OCI-LY7 (cell line): Measurements from ENCODE around the gene GRID1. TPM values are rescaled to one million over a fixed set of nuclear protein-coding genes. Genes with fewer than 3 reads are reported as not detected.
A peak's percentile ranks its signal among the peaks of the same experiment; 100 is the strongest.

Experiments
- BruUV-seq: library from RNA; stranded (reverse); fragments of 400-500 nt; replicated peaks from 2 replicates; lab custom pipeline; 2021; lab: Mats Ljungman, UMichigan
- CTCF ChIA-PET: fragments of 300-600 bp; sonication (Branson Sonifier 250); formaldehyde crosslinking; loops from one replicate; lab custom pipeline; 2022; ENCODE audit warnings: antibody characterized with exemption; ENCODE audit not compliant: unreplicated experiment; lab: Charles Lee
- POLR2A ChIA-PET: fragments of 300-600 bp; sonication (Branson Sonifier 250); formaldehyde crosslinking; loops from one replicate; lab custom pipeline; 2022; ENCODE audit warnings: antibody characterized with exemption; lab: Charles Lee
- DNase-seq: peaks from one replicate; pipeline ENCODE4 v3.0.0-alpha.2; 2015; ENCODE audit warnings: low spot score
- H2AFZ ChIP-seq: fragments of 200-600 bp; sonication (generic), shearing (Covaris generic); 2 replicates; pipeline ENCODE4 v1.6.1; 2014; ENCODE audit warnings: mild to moderate bottlenecking, antibody characterized with exemption, low read length, moderate library complexity
- H3K27ac ChIP-seq: fragments of 200-600 bp; sonication (generic); 2 replicates; pipeline ENCODE4 v1.5.1; 2014; ENCODE audit warnings: mixed run types, low read depth, mild to moderate bottlenecking, moderate library complexity, low read length, inconsistent platforms; ENCODE audit not compliant: poor library complexity, severe bottlenecking
- H3K36me3 ChIP-seq: fragments of 200-600 bp; sonication (generic); 2 replicates; pipeline ENCODE4 v1.6.1; 2014; ENCODE audit warnings: mild to moderate bottlenecking, antibody characterized with exemption, low read length, moderate library complexity, mixed read lengths; ENCODE audit not compliant: insufficient read depth
- H3K4me1 ChIP-seq: fragments of 200-600 bp; sonication (generic); 2 replicates; pipeline ENCODE4 v1.5.1; 2014; ENCODE audit warnings: mild to moderate bottlenecking, low read length; ENCODE audit not compliant: insufficient read depth, poor library complexity, severe bottlenecking
- H3K4me2 ChIP-seq: fragments of 200-600 bp; sonication (generic); 2 replicates; pipeline ENCODE4 v1.6.1; 2014; ENCODE audit warnings: mild to moderate bottlenecking, low read length
- H3K4me3 ChIP-seq: fragments of 200-600 bp; sonication (generic); 2 replicates; pipeline ENCODE4 v1.5.1; 2014; ENCODE audit warnings: mild to moderate bottlenecking, low read depth, low read length; ENCODE audit not compliant: poor library complexity, severe bottlenecking
- H3K79me2 ChIP-seq: fragments of 200-600 bp; sonication (generic); 2 replicates; pipeline ENCODE4 v1.6.1; 2016; ENCODE audit warnings: low read depth, mild to moderate bottlenecking, low read length, moderate library complexity, mixed read lengths; ENCODE audit not compliant: insufficient read depth
- H3K9me2 ChIP-seq: fragments of 200-600 bp; sonication (generic); 2 replicates; pipeline ENCODE4 v1.6.1; 2016; ENCODE audit warnings: mild to moderate bottlenecking, low read length, mixed read lengths; ENCODE audit not compliant: insufficient read depth
- H3K9me3 ChIP-seq: fragments of 200-600 bp; sonication (generic); 2 replicates; pipeline ENCODE4 v1.6.1; 2014; ENCODE audit warnings: mild to moderate bottlenecking, mixed run types, low read length, mixed read lengths
- H4K20me1 ChIP-seq: fragments of 200-600 bp; sonication (generic); 2 replicates; pipeline ENCODE4 v1.6.1; 2014; ENCODE audit warnings: mild to moderate bottlenecking, antibody characterized with exemption, low read length, moderate library complexity, mixed read lengths; ENCODE audit not compliant: insufficient read depth
- CTCF ChIP-seq: fragments of 200-600 bp; sonication (generic); conservative IDR thresholded peaks from 2 replicates; pipeline ENCODE4 v1.5.1; 2014; ENCODE audit warnings: mild to moderate bottlenecking, antibody characterized with exemption, low read length, moderate library complexity, mixed read lengths
- EZH2phosphoT487 ChIP-seq: fragments of 200-600 bp; sonication (generic); IDR thresholded peaks from 2 replicates; pipeline ENCODE4 v1.6.1; 2018; ENCODE audit warnings: low read depth, borderline replicate concordance, mild to moderate bottlenecking, mixed run types, antibody characterized with exemption, low read length, moderate library complexity, mixed read lengths
- intact Hi-C: fragments of 100-400 bp; cut with micrococcal nuclease; formaldehyde crosslinking; loops from one replicate; pipeline ENCODE4 v1.10.0; 2022; ENCODE audit not compliant: unreplicated experiment
- total RNA-seq, 2 experiments: library from RNA; depleted of rRNA in 1 of 2; stranded (reverse); fragments of >200 nt in 1 of 2; shearing (Covaris generic) in 1 of 2; gene quantifications; 2 replicates each; pipeline ENCODE4 v1.2.3, GENCODE V29; 2014 to 2022

GRID1 gene
- total RNA-seq, 2 experiments from 2014 or later, result 1.6 to 3.7 TPM

DNA sequence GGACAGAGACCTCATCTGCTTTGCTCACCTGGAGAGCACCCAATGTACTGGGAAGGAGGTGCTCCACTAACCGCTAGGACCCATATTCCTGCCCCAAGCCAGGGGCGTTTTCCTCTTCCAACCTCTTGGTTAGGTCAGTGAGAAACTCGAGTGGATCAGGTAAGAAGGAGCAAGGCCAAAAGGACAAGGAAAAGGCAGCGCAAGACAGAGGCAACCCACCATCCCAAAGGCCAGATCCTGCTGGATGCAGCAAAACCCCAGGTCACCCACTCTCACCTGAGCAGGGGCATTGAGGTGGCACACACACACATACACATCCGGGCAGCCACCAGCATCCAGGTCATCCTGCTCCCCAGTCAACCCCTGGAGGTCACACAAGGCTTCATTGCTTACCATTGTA lies 105.1 kb downstream of the GRID1 start:
- no TSS peak for BruUV-seq
- no peaks in the 10 kb centered on the region for H3K4me1 ChIP-seq
- H3K36me3 ChIP-seq, result no peaks in the 10 kb centered on the region
- no peak overlapping the region for H2AFZ ChIP-seq
- H3K9me2 ChIP-seq, result no peaks in the 10 kb centered on the region
- no peaks in the 10 kb centered on the region for H3K79me2 ChIP-seq
- no peaks in the 10 kb centered on the region for H4K20me1 ChIP-seq
- intact Hi-C loops, result no loop called here
- no peak overlapping the region for H3K27ac ChIP-seq
- ChIA-PET CTCF (interaction anchor here (0.5 to 1.1 kb wide), 2 partner anchors 323 to 332 kb away, joined by 3 to 9 read pairs; no protein-coding TSS in a partner anchor), POLR2A (interaction anchor here (0.9 to 1.0 kb wide), 2 partner anchors 16 to 35 kb away, joined by 3 read pairs; no protein-coding TSS in a partner anchor)
- no peak for DNase-seq
- TF ChIP-seq EZH2phosphoT487, result no peak
- TF ChIP-seq CTCF, result no peak
- H3K4me2 ChIP-seq, result peak overlapping the region; percentile 18; the same call in 1 of the 2 replicates
- H3K4me3 ChIP-seq, result no peak overlapping the region
- no peaks in the 10 kb centered on the region for H3K9me3 ChIP-seq

- DNase-seq, result no peak
- Histone ChIP-seq H3K27ac (no peak overlapping the region), H3K79me2 (no peaks in the 10 kb centered on the region), H3K4me1 (no peaks in the 10 kb centered on the region), H3K36me3 (no peaks in the 10 kb centered on the region), H3K9me3 (no peaks in the 10 kb centered on the region), H2AFZ (no peak overlapping the region), H3K9me2 (no peaks in the 10 kb centered on the region), H3K4me3 (no peak overlapping the region), H4K20me1 (no peaks in the 10 kb centered on the region), H3K4me2 (no peak overlapping the region)
- CTCF ChIA-PET, result interaction anchor here (0.6 to 1.1 kb wide), 2 partner anchors 324 to 500 kb away, joined by 3 read pairs; no protein-coding TSS in a partner anchor
- intact Hi-C loops, result no loop called here
- BruUV-seq, result no TSS peak
- TF ChIP-seq CTCF, result no peak
- no peak for TF ChIP-seq EZH2phosphoT487
- POLR2A ChIA-PET, result no interaction called here
Observed at GRCh38 chr10:86260564-86260963, 106.0 kb downstream of the GRID1 start.

DNA sequence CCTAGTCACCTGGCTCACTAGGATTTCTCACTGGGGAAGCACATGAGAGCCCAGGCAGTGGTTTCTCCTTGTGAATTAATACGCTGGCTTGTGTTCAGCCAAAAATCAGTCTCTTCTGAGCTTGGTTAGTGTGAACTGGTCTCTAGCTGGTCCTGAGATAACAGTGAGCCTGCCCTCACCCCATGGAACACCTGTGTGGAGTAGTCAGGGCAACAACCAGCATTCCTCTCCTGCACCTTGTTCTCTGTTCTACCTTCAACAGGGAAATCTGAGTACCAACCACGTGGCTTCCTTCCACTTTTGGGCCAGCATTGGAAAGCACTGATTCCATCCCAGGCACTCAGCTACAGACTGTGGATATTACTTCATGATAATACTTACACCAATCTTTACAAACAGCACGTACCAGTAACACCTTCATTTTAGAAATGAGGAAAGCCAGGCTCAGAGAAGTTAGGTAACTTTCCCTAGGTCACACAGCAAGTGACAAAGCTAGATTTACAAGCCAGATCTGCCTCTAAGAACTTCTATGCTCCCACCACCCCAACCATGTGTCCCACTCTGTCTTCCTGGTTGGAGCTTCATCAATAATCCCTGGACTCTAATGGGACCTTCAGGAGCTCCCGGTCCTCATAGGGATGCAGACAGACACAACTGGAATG lies 106.6 kb downstream of the GRID1 start:
- intact Hi-C loops, result no loop called here
- Histone ChIP-seq H2AFZ (no peak overlapping the region), H3K4me1 (no peaks in the 10 kb centered on the region), H3K4me3 (no peak overlapping the region), H3K4me2 (no peak overlapping the region), H3K9me2 (no peaks in the 10 kb centered on the region), H3K9me3 (no peaks in the 10 kb centered on the region), H3K79me2 (no peaks in the 10 kb centered on the region), H4K20me1 (no peaks in the 10 kb centered on the region), H3K27ac (no peak overlapping the region), H3K36me3 (no peaks in the 10 kb centered on the region)
- DNase-seq, result no peak
- ChIA-PET CTCF (interaction anchor here (0.6 kb wide), 1 partner anchor 499 kb away, joined by 3 read pairs; no protein-coding TSS in a partner anchor), POLR2A (no interaction called here)
- no peak for TF ChIP-seq EZH2phosphoT487
- no peak for TF ChIP-seq CTCF
- BruUV-seq, result no TSS peak
